Measurements from ENCODE around the gene SMIM20.
"Not testable (repeated sequence)": the region's sequence is repeated elsewhere in the genome, so short reads cannot be mapped to it uniquely, and the experiment has no call there.

The SMIM20 gene

GRCh38 chr4:25890571-25891485 lies 23.2 kb upstream of the SMIM20 start:
- no peak for FAIRE-seq
- no peak for DNase-seq (ENCODE audit: low spot score)

- DNase-seq (ENCODE audit: low spot score) (no peak), FAIRE-seq (no peak)
Observed at GRCh38 chr4:25892796-25893195, 21.2 kb upstream of the SMIM20 start.

- FAIRE-seq = no peak
- DNase-seq (ENCODE audit: low spot score) = no peak
Observed at GRCh38 chr4:25896776-25897539, 17.1 kb upstream of the SMIM20 start.

- DNase-seq (ENCODE audit: low spot score) = no peak
- no peak for FAIRE-seq
Observed at GRCh38 chr4:25900310-25900709, 13.7 kb upstream of the SMIM20 start.

GRCh38 chr4:25901030-25901430 lies 13.0 kb upstream of the SMIM20 start:
- FAIRE-seq (no peak), DNase-seq (ENCODE audit: low spot score) (no peak)

GRCh38 chr4:25903900-25904747 lies 9.9 kb upstream of the SMIM20 start:
- DNase-seq (ENCODE audit: low spot score) (no peak), FAIRE-seq (no peak)

GRCh38 chr4:25904748-25905082 lies 9.3 kb upstream of the SMIM20 start:
- FAIRE-seq = no peak
- DNase-seq (ENCODE audit: low spot score) = no peak

- no peak for DNase-seq (ENCODE audit: low spot score)
- no peak for FAIRE-seq
Observed at GRCh38 chr4:25905371-25905770, 8.6 kb upstream of the SMIM20 start.

- not testable (repeated sequence) for FAIRE-seq; DNase-seq (ENCODE audit: low spot score)
Observed at GRCh38 chr4:25906113-25906512, 7.9 kb upstream of the SMIM20 start.

GRCh38 chr4:25908491-25908901 lies 5.5 kb upstream of the SMIM20 start:
- FAIRE-seq (peak; percentile 94), DNase-seq (ENCODE audit: low spot score) (peak; percentile 84)

- FAIRE-seq = no peak
- no peak for DNase-seq (ENCODE audit: low spot score)
Observed at GRCh38 chr4:25911356-25911755, 2.7 kb upstream of the SMIM20 start.

- DNase-seq (ENCODE audit: low spot score) = no peak
- no peak for FAIRE-seq
Observed at GRCh38 chr4:25913056-25913850, 767 bp upstream of the SMIM20 start.

- no peak for FAIRE-seq
Observed at GRCh38 chr4:25914670-25915352, 791 bp downstream of the SMIM20 start.

GRCh38 chr4:25915353-25915705 lies 1.3 kb downstream of the SMIM20 start:
- no peak for FAIRE-seq
- DNase-seq (ENCODE audit: low spot score) = no peak

More at GRCh38 chr4:25914670-25915352, 791 bp downstream of the SMIM20 start:
- DNase-seq (ENCODE audit: low spot score) = no peak

GRCh38 chr4:25916870-25917269 lies 2.9 kb downstream of the SMIM20 start:
- FAIRE-seq (no peak), DNase-seq (ENCODE audit: low spot score) (no peak)

- FAIRE-seq (no peak), DNase-seq (ENCODE audit: low spot score) (no peak)
Observed at GRCh38 chr4:25919676-25920075, 5.7 kb downstream of the SMIM20 start.

GRCh38 chr4:25921922-25922321 lies 7.9 kb downstream of the SMIM20 start:
- FAIRE-seq (no peak), DNase-seq (ENCODE audit: low spot score) (no peak)

GRCh38 chr4:25922812-25923369 lies 8.9 kb downstream of the SMIM20 start:
- FAIRE-seq (no peak), DNase-seq (ENCODE audit: low spot score) (no peak)

GRCh38 chr4:25923745-25924144 lies 9.7 kb downstream of the SMIM20 start:
- DNase-seq (ENCODE audit: low spot score) (no peak), FAIRE-seq (no peak)

All from RCC 7860 (cell line).